HCT116 (cell line): ENCODE results near the gene CHMP4B. TPM values are rescaled to one million over a fixed set of nuclear protein-coding genes. Genes with fewer than 3 reads are reported as not detected.

Experiments used
- ATAC-seq: fragments of 200-7000 bp; cut with Tn5 transposase; 2 replicates; pipeline ENCODE4 v1.9.1; 2020; ENCODE audit warnings: mild to moderate bottlenecking, moderate library complexity
- BruUV-seq: library from RNA; stranded (reverse); fragments of 400-500 nt; replicated peaks from 2 replicates; lab custom pipeline; 2021; lab: Mats Ljungman, UMichigan
- CTCF ChIA-PET: fragments of 300-600 bp; sonication (Branson Sonifier 250); formaldehyde crosslinking; loops from one replicate; lab custom pipeline; 2021; ENCODE audit warnings: antibody characterized with exemption; lab: Charles Lee
- POLR2A ChIA-PET: fragments of 300-600, 350-600 bp; sonication (Branson Sonifier 250); formaldehyde crosslinking; loops from one replicate; lab custom pipeline; 2021; ENCODE audit warnings: antibody characterized with exemption; lab: Charles Lee
- RAD21 ChIA-PET, 2 experiments: fragments of 300-600 bp; sonication (Branson Sonifier 250); formaldehyde crosslinking; loops; one replicate each; lab custom pipeline; 2023; ENCODE audit warnings: low total read pairs in 2 of 2; ENCODE audit not compliant: uncharacterized antibody in 2 of 2, unreplicated experiment in 2 of 2, low non-redundant PET in 1 of 2; lab: Charles Lee
- DNase-seq: peaks from one replicate; pipeline ENCODE4 v3.0.0-alpha.2; 2010; ENCODE audit warnings: low read depth, low spot score
- H2AFZ ChIP-seq: fragments of 200-600 bp; shearing (Covaris generic), sonication (generic); 2 replicates; pipeline ENCODE4 v1.6.1; 2017; ENCODE audit warnings: low read depth, mixed run types, mixed read lengths, antibody characterized with exemption, low read length; ENCODE audit not compliant: poor library complexity, severe bottlenecking
- H3K27ac ChIP-seq: 2 replicates; pipeline ENCODE4 v1.5.1; 2012; ENCODE audit warnings: low read depth, low read length
- H3K27me3 ChIP-seq: fragments of 200-600 bp; sonication (generic); 2 replicates; pipeline ENCODE4 v1.6.1; 2016; ENCODE audit warnings: mixed run types, low read length, mixed read lengths; ENCODE audit not compliant: insufficient read depth
- H3K36me3 ChIP-seq, 2 experiments: fragments of 200-500 bp in 1 of 2; fragments of 200-600 bp in 1 of 2; sonication (Bioruptor generic) in 1 of 2; sonication (generic) in 1 of 2; 2 replicates each; pipeline versions ENCODE4 v1.5.1 to v1.6.1; 2014 to 2016; ENCODE audit warnings: low read length in 2 of 2, inconsistent platforms in 1 of 2, mixed read lengths in 1 of 2, mixed run types in 1 of 2; ENCODE audit not compliant: insufficient read depth in 2 of 2, control insufficient read depth in 1 of 2
- H3K4me1 ChIP-seq, 2 experiments: fragments of 200-600 bp in 1 of 2; sonication (generic) in 1 of 2; 2 replicates each; pipeline versions ENCODE4 v1.5.1 to v1.6.1; 2012 to 2017; ENCODE audit warnings: low read length in 2 of 2, inconsistent platforms in 1 of 2, mild to moderate bottlenecking in 1 of 2, mixed read lengths in 1 of 2, mixed run types in 1 of 2, moderate library complexity in 1 of 2; ENCODE audit not compliant: insufficient read depth in 2 of 2, control insufficient read depth in 1 of 2
- H3K4me2 ChIP-seq: fragments of 200-600 bp; sonication (generic); 2 replicates; pipeline ENCODE4 v1.6.1; 2017; ENCODE audit warnings: mixed run types, low read length, mixed read lengths
- H3K4me3 ChIP-seq, 2 experiments: fragments of 200-600 bp in 1 of 2; sonication (generic) in 1 of 2; replicated peaks in 1 of 2; 2 replicates each; pipeline ENCODE4 v1.5.1; 2011 to 2016; ENCODE audit warnings: low read length in 2 of 2, control low read depth in 1 of 2, low read depth in 1 of 2, mild to moderate bottlenecking in 1 of 2, mixed read lengths in 1 of 2, mixed run types in 1 of 2
- H3K79me2 ChIP-seq: fragments of 200-600 bp; sonication (generic); 2 replicates; pipeline ENCODE4 v1.6.1; 2017; ENCODE audit warnings: mild to moderate bottlenecking, mixed run types, low read length, moderate library complexity, mixed read lengths; ENCODE audit not compliant: insufficient read depth
- H3K9ac ChIP-seq: fragments of 200-600 bp; sonication (generic); 2 replicates; pipeline ENCODE4 v1.6.1; 2016; ENCODE audit warnings: low read length, mixed read lengths
- H3K9me2 ChIP-seq: fragments of 200-600 bp; sonication (generic), shearing (Covaris generic); 2 replicates; pipeline ENCODE4 v1.6.1; 2017; ENCODE audit warnings: mixed run types, mild to moderate bottlenecking, moderate library complexity; ENCODE audit not compliant: insufficient read depth
- H3K9me3 ChIP-seq, 2 experiments: fragments of 200-500 bp in 1 of 2; fragments of 200-600 bp in 1 of 2; sonication (Bioruptor generic) in 1 of 2; sonication (generic) in 1 of 2; 2 replicates each; pipeline ENCODE4 v1.6.1; 2014 to 2017; ENCODE audit warnings: low read length in 2 of 2, mixed read lengths in 2 of 2, inconsistent platforms in 1 of 2, low read depth in 1 of 2, mild to moderate bottlenecking in 1 of 2, mixed run types in 1 of 2, moderate library complexity in 1 of 2; ENCODE audit not compliant: control insufficient read depth in 1 of 2, insufficient read depth in 1 of 2
- H4K20me1 ChIP-seq: fragments of 200-600 bp; sonication (generic), shearing (Covaris generic); 2 replicates; pipeline ENCODE4 v1.6.1; 2017; ENCODE audit warnings: mixed run types, mild to moderate bottlenecking, moderate library complexity; ENCODE audit not compliant: insufficient read depth
- ATF3 ChIP-seq: IDR thresholded peaks from 2 replicates; pipeline ENCODE4 v1.6.1; 2012
- CBX3 ChIP-seq: IDR thresholded peaks from 2 replicates; pipeline ENCODE4 v1.6.1; 2012; ENCODE audit warnings: low read depth
- CEBPB ChIP-seq: IDR thresholded peaks from 2 replicates; pipeline ENCODE4 v1.6.1; 2012; ENCODE audit warnings: low read depth
- EGR1 ChIP-seq: IDR thresholded peaks from 2 replicates; pipeline ENCODE4 v1.6.1; 2012; ENCODE audit warnings: low read depth
- ELF1 ChIP-seq: IDR thresholded peaks from 2 replicates; pipeline ENCODE4 v1.6.1; 2012; ENCODE audit warnings: low read depth, borderline replicate concordance
- FOSL1 ChIP-seq: IDR thresholded peaks from 2 replicates; pipeline ENCODE4 v1.6.1; 2012; ENCODE audit warnings: low read depth
- JUND ChIP-seq: IDR thresholded peaks from 2 replicates; pipeline ENCODE4 v1.6.1; 2012
- POLR2A ChIP-seq: IDR thresholded peaks from 2 replicates; pipeline ENCODE4 v1.7.0; 2011; ENCODE audit warnings: borderline replicate concordance; ENCODE audit not compliant: insufficient read depth, insufficient read length; ENCODE audit errors: extremely low read depth
- REST ChIP-seq: IDR thresholded peaks from 2 replicates; pipeline ENCODE4 v1.6.1; 2012; ENCODE audit warnings: low read depth
- TCF7L2 ChIP-seq: IDR thresholded peaks from 2 replicates; pipeline ENCODE4 v1.7.0; 2011; ENCODE audit warnings: borderline replicate concordance, inconsistent platforms; ENCODE audit not compliant: insufficient read depth, insufficient read length; ENCODE audit errors: extremely low read depth
- YY1 ChIP-seq: IDR thresholded peaks from 2 replicates; pipeline ENCODE4 v1.6.1; 2011; ENCODE audit warnings: low read length, low read depth, moderate library complexity, mild to moderate bottlenecking; ENCODE audit not compliant: insufficient replicate concordance; ENCODE audit errors: extremely low read depth
- ZBTB33 ChIP-seq: IDR thresholded peaks from 2 replicates; pipeline ENCODE4 v1.6.1; 2011; ENCODE audit warnings: mild to moderate bottlenecking, low read length, moderate library complexity; ENCODE audit not compliant: insufficient replicate concordance; ENCODE audit errors: extremely low read depth
- intact Hi-C: fragments of 100-400 bp; cut with micrococcal nuclease; formaldehyde crosslinking; loops from 2 replicates; pipeline ENCODE4 v1.10.0; 2022
- total RNA-seq: library from RNA; stranded (reverse); gene quantifications from one replicate; pipeline ENCODE4 v1.2.1, GENCODE V29; 2021; ENCODE audit not compliant: unreplicated experiment

Gene CHMP4B
- total RNA-seq, 1 experiment from 2014 or later: 56.9 TPM

GRCh38 chr20:33765099-33765498, 46.0 kb upstream of the CHMP4B start:
- TF ChIP-seq YY1 (no peak), ZBTB33 (no peak)
- no peak overlapping the region for H3K4me3 ChIP-seq
- H3K36me3 ChIP-seq: no peaks in the 10 kb centered on the region; a peak in 1 of 4 replicates
- no peaks in the 10 kb centered on the region for H3K4me1 ChIP-seq
- intact Hi-C loops: no loop called here
- H3K9ac ChIP-seq: no peak overlapping the region
- no peak overlapping the region for H3K27ac ChIP-seq
- no peaks in the 10 kb centered on the region for H3K27me3 ChIP-seq
- H3K4me2 ChIP-seq: no peak overlapping the region
- RAD21 ChIA-PET: no interaction called here
- no peaks in the 10 kb centered on the region for H3K9me3 ChIP-seq
- DNase-seq (no peak), ATAC-seq (no peak)
- CTCF ChIA-PET: no interaction called here
- no TSS peak for BruUV-seq
- POLR2A ChIA-PET: no interaction called here
- no peaks in the 10 kb centered on the region for H3K9me2 ChIP-seq
- no peaks in the 10 kb centered on the region for H3K79me2 ChIP-seq
- H4K20me1 ChIP-seq: no peaks in the 10 kb centered on the region
- H2AFZ ChIP-seq: no peak overlapping the region

- Histone ChIP-seq H3K4me3 (no peak overlapping the region), H3K27ac (no peak overlapping the region), H3K4me2 (no peak overlapping the region), H3K9me2 (no peaks in the 10 kb centered on the region), H3K79me2 (no peaks in the 10 kb centered on the region), H3K27me3 (no peaks in the 10 kb centered on the region), H2AFZ (no peak overlapping the region), H4K20me1 (no peaks in the 10 kb centered on the region), H3K9ac (no peak overlapping the region), H3K9me3 (no peaks in the 10 kb centered on the region), H3K4me1 (no peaks in the 10 kb centered on the region), H3K36me3 (no peaks in the 10 kb centered on the region; a peak in 1 of 4 replicates)
- ChIA-PET RAD21 (no interaction called here), CTCF (no interaction called here), POLR2A (no interaction called here)
- DNase-seq (no peak), ATAC-seq (no peak)
- no TSS peak for BruUV-seq
- intact Hi-C loops: no loop called here
- TF ChIP-seq EGR1 (no peak), ELF1 (no peak), CBX3 (no peak), JUND (no peak), FOSL1 (no peak), ZBTB33 (no peak), TCF7L2 (no peak), CEBPB (no peak), REST (no peak), YY1 (no peak), POLR2A (no peak), ATF3 (no peak)
Observed at GRCh38 chr20:33765592-33765991, 45.6 kb upstream of the CHMP4B start.
